GM19328 (cell line): ENCODE results near the gene AMZ2.
"Not testable (repeated sequence)": the region's sequence is repeated elsewhere in the genome, so short reads cannot be mapped to it uniquely, and the experiment has no call there.

Experiments
- ATAC-seq: cut with Tn5 transposase; IDR thresholded peaks from one replicate; pipeline ENCODE4 v1.9.1; 2021; ENCODE audit warnings: mild to moderate bottlenecking, moderate library complexity; ENCODE audit not compliant: unreplicated experiment

The AMZ2 gene, protein sequence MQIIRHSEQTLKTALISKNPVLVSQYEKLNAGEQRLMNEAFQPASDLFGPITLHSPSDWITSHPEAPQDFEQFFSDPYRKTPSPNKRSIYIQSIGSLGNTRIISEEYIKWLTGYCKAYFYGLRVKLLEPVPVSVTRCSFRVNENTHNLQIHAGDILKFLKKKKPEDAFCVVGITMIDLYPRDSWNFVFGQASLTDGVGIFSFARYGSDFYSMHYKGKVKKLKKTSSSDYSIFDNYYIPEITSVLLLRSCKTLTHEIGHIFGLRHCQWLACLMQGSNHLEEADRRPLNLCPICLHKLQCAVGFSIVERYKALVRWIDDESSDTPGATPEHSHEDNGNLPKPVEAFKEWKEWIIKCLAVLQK

GRCh38 chr17:68247445-68248198 is at the start of gene AMZ2:
TSS of gene AMZ2 (plus strand) at chr17:68248043. CDS start at chr17:68250188, 2,145 bp downstream.
- peak; percentile 89 for ATAC-seq

DNA sequence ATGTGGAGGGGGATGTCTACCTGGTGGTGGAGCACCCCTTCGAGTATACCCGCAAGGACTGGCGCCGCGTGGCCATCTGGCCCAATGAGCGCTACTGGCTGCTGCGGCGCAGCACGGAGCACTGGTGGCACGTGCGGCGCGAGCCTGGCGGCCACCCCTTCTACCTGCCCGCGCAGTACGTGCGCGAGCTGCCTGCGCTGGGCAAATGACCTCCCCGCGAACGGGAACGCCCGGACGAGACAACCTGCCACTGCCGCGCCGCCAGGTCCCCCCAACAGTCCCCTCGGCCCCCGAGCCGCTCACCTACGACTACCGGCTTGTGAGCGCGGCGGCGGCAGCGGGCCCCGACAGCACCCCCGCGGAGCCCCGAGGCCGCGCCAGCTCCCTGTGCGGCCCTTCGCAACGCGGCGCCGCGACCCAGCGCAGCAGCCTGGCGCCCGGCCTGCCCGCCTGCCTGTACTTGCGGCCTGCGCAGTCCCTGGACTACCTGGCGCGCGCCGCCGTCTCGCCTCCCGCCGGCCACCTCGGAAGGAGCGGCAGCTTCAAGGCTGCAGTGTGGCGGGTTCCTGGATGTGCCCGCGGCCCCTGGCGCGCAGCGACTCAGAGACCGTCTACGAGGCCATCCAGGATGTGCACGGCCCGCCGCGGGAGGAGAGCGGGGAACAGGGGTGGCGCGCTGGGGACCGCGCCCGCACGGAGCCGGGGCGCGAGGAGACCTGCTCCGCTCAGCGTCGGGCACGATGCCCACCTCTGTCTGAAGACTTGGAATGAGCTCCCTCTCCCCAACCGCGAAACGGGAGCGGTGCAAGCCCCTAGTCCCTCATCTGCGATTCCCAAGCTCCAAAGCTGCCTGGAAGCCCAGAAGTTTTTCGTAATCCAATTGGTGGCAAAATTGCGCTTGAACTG is 48.7 kb upstream of the AMZ2 start:
- ATAC-seq, result no peak

DNA sequence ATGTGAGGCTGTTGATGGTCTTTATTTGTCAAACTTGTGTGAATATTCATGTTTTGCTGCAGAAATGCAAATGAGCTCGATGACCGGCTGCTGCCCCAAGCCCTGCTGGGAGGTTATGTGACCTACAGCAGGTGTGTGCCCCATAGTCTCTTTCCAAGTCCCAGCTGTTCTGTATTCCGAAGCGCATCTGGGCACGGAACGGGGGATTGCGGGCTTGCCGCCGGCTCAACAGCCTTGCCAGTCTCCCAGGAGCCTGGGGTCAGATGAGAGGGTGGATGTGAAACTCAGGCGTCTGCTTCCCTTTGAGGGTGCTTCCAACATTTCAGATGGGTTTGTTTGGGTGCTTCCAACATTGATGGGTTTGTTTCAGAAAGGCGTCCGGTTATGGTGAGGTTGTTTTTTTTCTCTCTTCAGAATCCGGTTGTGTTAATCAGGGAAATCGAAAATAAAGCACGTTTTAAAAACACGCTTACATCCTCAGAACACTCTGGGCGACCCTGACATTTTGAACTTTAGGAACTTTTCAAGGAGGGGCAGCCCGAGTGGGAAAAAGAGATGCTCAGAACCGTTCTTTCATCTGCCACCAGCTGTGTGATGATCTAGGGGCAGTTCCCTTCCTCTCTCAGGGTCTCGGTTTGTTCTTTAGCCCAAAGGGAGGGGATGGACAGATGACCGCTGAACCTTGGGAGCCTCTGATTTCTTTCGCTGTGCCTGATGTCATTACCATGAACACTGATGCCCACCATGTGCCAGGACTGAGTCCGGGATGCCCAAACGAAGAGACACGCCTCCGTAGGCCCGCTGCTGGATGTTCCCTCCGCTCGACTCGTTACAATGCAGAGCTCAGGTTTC is 47.8 kb upstream of the AMZ2 start:
- no peak for ATAC-seq

DNA sequence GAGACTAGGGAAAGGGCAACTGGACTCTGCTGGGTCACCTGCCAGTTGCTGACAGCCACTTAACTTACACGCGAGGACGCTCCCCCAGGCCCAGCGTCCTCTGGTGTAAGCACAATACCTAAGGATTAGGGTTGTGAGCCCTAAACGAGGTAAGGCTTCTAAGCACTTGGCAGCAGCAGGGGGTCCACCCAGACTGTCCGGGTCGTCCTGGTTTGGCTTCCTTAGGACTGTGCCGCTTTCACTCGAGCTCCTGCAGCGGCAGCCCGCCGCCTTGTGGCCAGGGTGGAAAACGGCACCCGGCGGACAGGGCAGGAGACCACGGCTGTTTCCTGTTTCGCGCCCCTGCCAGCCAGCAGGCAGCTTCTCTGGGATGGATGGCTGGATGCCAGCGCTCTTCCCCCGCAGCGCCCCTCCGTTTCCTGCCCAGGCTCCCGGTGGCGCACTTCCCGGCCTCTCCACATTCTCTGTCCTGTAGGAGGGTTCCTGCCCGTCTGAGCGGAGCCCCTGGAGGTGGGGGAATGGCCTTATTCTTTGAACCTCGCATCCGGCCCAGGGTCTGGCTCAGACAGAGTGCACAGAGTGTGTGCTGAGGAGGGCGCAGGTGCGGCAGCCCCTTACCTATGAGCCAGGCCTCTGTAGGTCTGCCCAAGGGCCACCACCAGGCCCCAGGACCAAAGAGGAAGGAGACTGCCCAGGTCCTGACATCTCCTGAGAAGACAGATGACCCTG is 47.0 kb upstream of the AMZ2 start:
- no peak for ATAC-seq

DNA sequence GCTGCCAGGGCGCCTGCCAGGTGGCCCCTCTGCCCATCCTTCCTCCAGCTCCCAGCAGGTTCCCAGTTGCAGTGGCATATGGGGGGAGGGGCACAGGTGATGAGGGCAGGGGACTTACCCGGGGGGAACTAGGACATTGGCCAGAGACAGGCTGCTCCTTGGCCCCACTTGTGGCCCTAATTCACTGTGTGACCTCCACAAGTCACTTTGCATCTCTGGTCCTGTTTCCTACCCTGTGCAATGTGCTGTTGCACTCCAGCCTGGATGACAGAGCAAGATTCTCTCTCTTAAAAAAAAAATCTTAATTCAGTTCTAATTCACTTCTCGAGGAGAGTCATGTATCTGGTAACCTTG is 46.4 kb upstream of the AMZ2 start:
- ATAC-seq, result not testable (repeated sequence)

DNA sequence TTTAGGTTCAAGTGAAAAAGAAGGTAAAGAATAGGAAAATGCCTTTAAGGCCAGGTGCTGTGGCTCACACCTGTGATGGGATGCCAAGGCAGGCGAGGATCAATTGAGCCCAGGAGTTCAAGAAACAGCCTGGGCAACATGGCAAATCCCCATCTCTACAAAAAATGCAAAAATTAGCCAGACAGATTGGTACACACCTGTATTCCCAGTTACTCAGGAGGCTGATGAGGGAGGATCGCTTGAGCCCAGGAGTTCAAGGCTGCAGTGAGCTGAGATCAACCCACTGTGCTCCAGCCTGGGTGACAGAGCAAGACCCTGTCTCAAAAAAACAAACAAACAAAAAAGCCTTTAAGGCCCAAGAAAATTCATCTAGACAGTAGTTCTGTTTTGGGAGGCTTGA is 45.5 kb upstream of the AMZ2 start:
- not testable (repeated sequence) for ATAC-seq

DNA sequence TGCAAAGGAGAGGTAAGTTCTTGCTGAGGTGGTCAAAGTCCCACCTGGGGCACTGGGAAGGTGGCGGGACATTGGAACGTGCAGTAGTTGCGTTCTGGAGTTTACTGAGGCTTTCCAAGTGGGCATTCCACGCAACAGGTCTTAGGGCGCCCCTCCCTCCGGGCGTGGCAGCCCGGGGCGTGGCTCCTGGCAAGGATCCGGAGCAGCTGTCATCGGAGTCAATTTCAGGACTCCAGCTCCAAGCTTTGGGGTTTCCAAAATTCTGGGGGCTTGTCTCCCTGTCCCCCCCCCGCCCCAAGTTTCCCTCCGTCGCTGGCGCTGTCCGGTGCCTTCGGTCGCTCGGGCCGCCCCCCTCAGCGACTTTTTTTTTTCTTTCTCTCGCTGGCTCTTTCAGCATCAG is 43.1 kb upstream of the AMZ2 start:
- peak; percentile 4 for ATAC-seq

DNA sequence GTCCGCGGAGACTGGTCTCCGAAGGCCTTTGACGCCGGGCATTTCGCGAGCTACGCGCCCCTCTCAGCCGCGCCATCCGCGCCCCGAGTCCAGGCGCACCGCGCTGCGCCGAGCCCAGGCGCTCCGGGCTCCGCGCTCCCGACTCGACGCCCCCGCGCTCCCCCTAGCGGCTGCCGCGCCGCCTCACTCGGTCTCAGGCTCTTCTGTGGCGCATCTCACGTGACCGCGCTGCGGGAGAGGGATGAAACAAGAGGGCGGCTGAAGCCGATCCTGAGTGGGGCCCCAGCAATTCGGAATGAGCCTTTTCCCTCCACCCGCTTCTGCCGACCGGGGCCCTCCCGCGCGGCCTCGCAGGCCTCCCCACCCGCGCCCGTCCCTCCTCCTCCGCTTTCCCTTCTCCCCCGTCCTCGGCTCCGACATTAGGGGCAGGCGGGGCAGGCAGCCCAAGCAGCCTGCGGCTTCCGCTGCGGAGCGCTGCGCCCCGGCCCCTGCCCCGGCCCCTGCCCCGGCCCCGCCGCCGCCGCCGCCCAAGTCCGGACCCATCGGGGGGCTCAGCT is 42.5 kb upstream of the AMZ2 start:
- peak; percentile 85 for ATAC-seq

DNA sequence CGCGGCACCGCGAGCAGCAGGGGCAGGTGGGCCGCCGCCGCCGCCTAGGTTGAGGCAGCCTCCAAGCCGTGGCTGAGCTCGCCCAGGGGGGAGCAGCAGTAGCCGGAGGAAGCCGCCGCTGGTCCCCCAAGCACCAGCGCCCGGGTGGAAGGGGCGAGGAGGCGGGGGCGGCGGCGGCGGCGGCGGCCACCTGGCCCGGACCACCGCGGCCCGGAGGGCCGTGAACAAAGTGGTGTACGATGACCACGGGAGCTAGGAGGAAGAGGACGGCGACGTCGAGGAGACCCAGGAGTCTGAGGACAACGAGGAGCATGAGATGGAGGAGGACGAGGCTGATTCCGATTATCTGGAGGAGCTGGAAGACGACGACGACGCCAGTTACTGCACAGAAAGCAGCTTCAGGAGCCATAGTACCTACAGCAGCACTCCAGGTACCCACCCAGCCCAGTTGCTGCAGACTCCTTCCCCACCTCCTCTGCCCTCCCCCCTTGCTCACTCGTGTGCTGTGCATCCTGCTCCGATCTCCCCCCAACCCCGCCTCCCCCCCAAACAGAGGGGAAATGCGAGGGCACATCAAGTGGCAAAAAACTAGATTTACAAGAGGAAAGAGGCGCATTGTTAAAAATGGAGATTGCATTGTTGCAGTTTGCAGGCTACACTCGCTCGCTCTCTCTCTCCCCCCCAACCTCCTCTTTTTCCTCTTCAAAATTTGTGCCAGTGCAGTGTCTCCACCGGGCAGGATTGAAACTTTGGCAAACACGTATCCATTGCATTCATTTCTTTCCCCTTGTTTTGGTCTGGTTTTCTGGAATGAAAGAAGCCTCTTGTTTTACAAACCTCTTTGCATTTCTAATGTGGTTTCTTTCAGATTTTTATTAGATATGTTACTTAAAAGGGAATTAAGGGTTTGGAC is 41.8 kb upstream of the AMZ2 start:
- peak; percentile 24 for ATAC-seq

DNA sequence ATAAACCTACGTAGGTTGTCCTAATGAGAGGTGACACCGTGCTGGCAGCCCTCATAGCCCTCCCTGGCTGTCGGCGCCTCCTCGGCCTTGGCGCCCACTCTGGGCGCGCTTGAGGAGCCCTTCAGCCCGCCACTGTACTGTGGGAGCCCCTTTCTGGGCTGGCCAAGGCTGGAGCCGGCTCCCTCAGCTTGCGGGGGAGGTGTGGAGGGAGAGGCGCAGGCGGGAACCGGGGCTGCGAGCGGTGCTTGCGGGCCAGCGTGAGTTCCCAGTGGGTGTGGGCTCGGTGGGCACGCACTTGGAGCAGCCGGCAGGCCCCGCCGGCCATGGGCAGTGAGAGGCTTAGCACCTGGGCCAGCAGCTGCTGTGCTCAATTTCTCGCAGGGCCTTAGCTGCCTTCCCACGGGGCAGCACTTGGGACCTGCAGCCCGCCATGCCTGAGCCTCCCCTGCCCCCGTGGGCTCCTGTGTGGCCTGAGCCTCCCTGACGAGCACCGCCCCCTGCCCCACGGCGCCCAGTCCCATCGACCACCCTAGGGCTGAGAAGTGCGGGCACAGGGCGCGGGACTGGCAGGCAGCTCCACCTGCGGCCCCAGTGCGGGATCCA is 40.1 kb upstream of the AMZ2 start:
- ATAC-seq, result no peak

GRCh38 chr17:68208651-68209050 is 39.2 kb upstream of the AMZ2 start:
- not testable (repeated sequence) for ATAC-seq

- not testable (repeated sequence) for ATAC-seq
Measured at GRCh38 chr17:68209191-68209900, 38.5 kb upstream of the AMZ2 start.

DNA sequence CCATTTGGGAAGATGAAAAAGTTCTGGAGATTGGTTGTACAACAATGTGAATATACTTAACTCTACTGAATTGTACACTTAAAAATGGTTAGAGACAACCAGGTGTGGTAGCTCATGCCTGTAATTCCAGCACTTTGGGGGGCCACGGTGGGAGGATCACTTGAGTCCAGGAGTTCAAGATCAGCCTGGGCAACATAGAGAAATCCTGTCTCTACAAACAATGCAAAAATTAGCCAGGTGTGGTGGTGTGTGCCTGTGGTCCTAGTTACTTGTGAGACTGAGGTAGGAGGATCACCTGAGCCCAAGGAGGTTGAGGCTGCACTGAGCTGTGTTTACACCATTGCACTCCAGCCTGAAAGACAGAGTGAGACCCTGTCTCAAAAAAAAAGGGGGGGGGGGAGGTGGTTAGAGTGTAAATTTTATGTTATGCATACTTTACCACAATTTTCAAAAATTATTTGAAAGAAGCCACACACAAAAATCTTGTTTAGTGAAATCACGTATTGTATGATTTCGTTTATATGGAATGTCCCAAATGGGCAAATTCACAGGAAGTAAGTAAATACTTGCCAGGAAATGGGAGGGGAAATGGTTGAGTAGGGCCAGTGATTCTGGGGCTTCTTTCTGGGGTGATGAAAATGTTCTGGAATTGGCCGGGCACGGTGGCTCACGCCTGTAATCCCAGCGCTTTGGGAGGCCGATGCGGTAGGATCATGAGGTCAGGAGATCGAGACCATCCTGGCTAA is 37.1 kb upstream of the AMZ2 start:
- ATAC-seq, result no peak

- not testable (repeated sequence) for ATAC-seq
Measured at GRCh38 chr17:68213428-68214411, 34.1 kb upstream of the AMZ2 start.

GRCh38 chr17:68215453-68215852 is 32.4 kb upstream of the AMZ2 start:
- not testable (repeated sequence) for ATAC-seq
